Lung (tissue), 12 donors: ENCODE data around the gene PUS3. TPM values are rescaled to one million over a fixed set of nuclear protein-coding genes. Genes with fewer than 3 reads are reported as not detected.
A peak's percentile ranks its signal among the peaks of the same experiment; 100 is the strongest.

ENCODE experiments used
- ATAC-seq: fragments of 200-7000 bp; cut with Tn5 transposase; one replicate; pipeline ENCODE4 v1.9.1; 2020; ENCODE audit warnings: moderate number of reproducible peaks; ENCODE audit not compliant: insufficient read depth, low FRiP score
- DNase-seq, 3 donors: peaks; one replicate each; pipeline ENCODE4 v3.0.0-alpha.2; 2013 to 2017
- H3K27ac ChIP-seq, 2 donors: one replicate each; pipeline ENCODE4 v1.5.1; 2013; ENCODE audit warnings: mild to moderate bottlenecking in 2 of 2, moderate library complexity in 2 of 2, control low read depth in 1 of 2, inconsistent platforms in 1 of 2, low read depth in 1 of 2, low read length in 1 of 2
- H3K27me3 ChIP-seq, 3 donors: one replicate each; pipeline ENCODE4 v1.5.1; 2013; ENCODE audit warnings: low read length in 2 of 3; ENCODE audit not compliant: control insufficient read depth in 3 of 3, insufficient read depth in 3 of 3
- H3K36me3 ChIP-seq, 4 donors: one replicate each; pipeline ENCODE4 v1.5.1; 2013; ENCODE audit warnings: low read length in 4 of 4, mild to moderate bottlenecking in 1 of 4, moderate library complexity in 1 of 4; ENCODE audit not compliant: control insufficient read depth in 4 of 4, insufficient read depth in 4 of 4
- H3K4me1 ChIP-seq, 5 donors: one replicate each; pipeline ENCODE4 v1.5.1; 2013; ENCODE audit warnings: low read length in 5 of 5, mild to moderate bottlenecking in 2 of 5, moderate library complexity in 1 of 5; ENCODE audit not compliant: control insufficient read depth in 5 of 5, insufficient read depth in 5 of 5
- H3K4me3 ChIP-seq: one replicate; pipeline ENCODE4 v1.5.1; 2013; ENCODE audit warnings: mild to moderate bottlenecking, control low read depth, moderate library complexity
- H3K9ac ChIP-seq, 2 donors: one replicate each; pipeline ENCODE4 v1.5.1; 2013; ENCODE audit warnings: low read length in 2 of 2, control low read depth in 1 of 2; ENCODE audit not compliant: insufficient read depth in 1 of 2
- H3K9me3 ChIP-seq, 4 donors: one replicate each; pipeline ENCODE4 v1.5.1; 2013; ENCODE audit warnings: low read length in 3 of 4, mild to moderate bottlenecking in 1 of 4, moderate library complexity in 1 of 4; ENCODE audit not compliant: control insufficient read depth in 4 of 4, insufficient read depth in 3 of 4
- CTCF ChIP-seq: IDR thresholded peaks from 2 replicates; pipeline ENCODE4 v1.5.1; 2012; ENCODE audit warnings: mild to moderate bottlenecking; ENCODE audit errors: control extremely low read depth, extremely low read depth
- WGBS, 2 donors: extraction: QIAGEN DNeasy Blood & Tissue Kit; methylation state at CpG; one replicate each; pipeline ENCODE4 v1.1.7; 2013; 5-methylcytosine and 5-hydroxymethylcytosine counted together
- polyA plus RNA-seq, 2 donors: library from polyadenylated mRNA; stranded (reverse); fragments of 200-250 nt; gene quantifications; one replicate each; pipeline ENCODE4 v1.2.1, GENCODE V29; 2013
- total RNA-seq, 2 donors: library from RNA; depleted of rRNA in 1 of 2; stranded (reverse); fragments of >200 nt in 1 of 2; gene quantifications; one replicate each; pipeline ENCODE4 v1.2.1, GENCODE V29; 2014 to 2021
- donor health status: control.
- donor health status: control.
- donor health status: Bipolar disorder and iron deficiency.
- donor health status: healthy.
- donor health status: DM: yes; HTN: yes; CAD: no.

PUS3 gene
- total and polyA plus RNA-seq, 4 donors, result 6.9 to 15.7 (median 10.8) TPM

- H3K4me1 ChIP-seq, result peaks cover 0 to 3% (median 0%) of the 10 kb centered on the region in 5 donors
- TF ChIP-seq CTCF, result peak; percentile 10
- no peaks in the 10 kb centered on the region for H3K27me3 ChIP-seq
- peak within 1 kb of the TSS; percentile 72 for H3K4me3 ChIP-seq
- DNase-seq (peak; percentile 94 to 97 (median 94)), ATAC-seq (peak; percentile 97)
- H3K36me3 ChIP-seq, result peaks cover 0 to 1% (median 1%) of the 10 kb centered on the region in 4 donors
- H3K27ac ChIP-seq, result peak within 1 kb of the TSS; percentile 95 to 99
- H3K9ac ChIP-seq, result peak within 1 kb of the TSS; percentile 65 to 69
- 0% methylated on average over 79 to 91 of the region's 91 CpGs for WGBS, 2 donors
- H3K9me3 ChIP-seq, result no peaks in the 10 kb centered on the region
Measured at GRCh38 chr11:125887373-125888324, 15.4 kb downstream of the PUS3 start, which contains the start of gene HYLS1. Gene HYLS1, plus strand, starts transcription at chr11:125887668. Its CDS starts 11,701 bp downstream, at chr11:125899369.

- H3K27ac ChIP-seq, result peak overlapping the region; percentile 95 to 99
- WGBS, 2 donors, result 13 to 33% methylated on average over 24 of the region's 24 CpGs
- peaks cover 0 to 1% (median 0%) of the 10 kb centered on the region in 4 donors for H3K36me3 ChIP-seq
- H3K27me3 ChIP-seq, result no peaks in the 10 kb centered on the region
- H3K4me3 ChIP-seq, result peak overlapping the region; percentile 10
- peaks cover 0 to 3% (median 0%) of the 10 kb centered on the region in 5 donors for H3K4me1 ChIP-seq
- TF ChIP-seq CTCF, result no peak
- no peak overlapping the region for H3K9ac ChIP-seq
- DNase-seq (peak in 1 of 3 donors; percentile 28), ATAC-seq (peak; percentile 30)
- no peaks in the 10 kb centered on the region for H3K9me3 ChIP-seq
Measured at GRCh38 chr11:125886997-125887372, 16.0 kb downstream of the PUS3 start.

- Histone ChIP-seq H3K36me3 (no peaks in the 10 kb centered on the region), H3K9me3 (no peaks in the 10 kb centered on the region), H3K27ac (no peak overlapping the region), H3K27me3 (no peaks in the 10 kb centered on the region), H3K9ac (no peak overlapping the region), H3K4me1 (peaks cover 0 to 1% (median 0%) of the 10 kb centered on the region in 5 donors), H3K4me3 (no peak overlapping the region)
- no peak for DNase-seq
- TF ChIP-seq CTCF, result no peak
- 73 to 87% methylated on average over 8 of the region's 8 CpGs for WGBS, 2 donors
- ATAC-seq, result no peak
Measured at GRCh38 chr11:125883375-125883774, 19.6 kb downstream of the PUS3 start.
